Left ventricle myocardium superior (tissue), 1 donor: ENCODE results near the gene CWH43. TPM values are rescaled to one million over a fixed set of nuclear protein-coding genes. Genes with fewer than 3 reads are reported as not detected.
"Not testable (repeated sequence)": the region's sequence is repeated elsewhere in the genome, so short reads cannot be mapped to it uniquely, and the experiment has no call there.

Experiments
- ATAC-seq: fragments of 200-7000 bp; cut with Tn5 transposase; one replicate; pipeline ENCODE4 v1.9.1; 2020; ENCODE audit warnings: mild to moderate bottlenecking, moderate library complexity
- DNase-seq: peaks from one replicate; pipeline ENCODE4 v3.0.0-alpha.2; 2020
- intact Hi-C: fragments of 100-400 bp; cut with micrococcal nuclease; formaldehyde crosslinking; loops from one replicate; pipeline ENCODE4 v1.11.0; 2022
- total RNA-seq: library from RNA; stranded (reverse); fragmentation: NEBNext Ultra II Directional; extraction: Animal tissue kit (Norgen Biotek cat#: 25700); gene quantifications from one replicate; pipeline ENCODE4 v1.2.1, GENCODE V29; 2021
- donor health status: DM: no; HTN: yes; CAD: no; lungs with severe emphysema.

Gene CWH43
- total RNA-seq, 1 donor from 2014 or later, result not detected

DNA sequence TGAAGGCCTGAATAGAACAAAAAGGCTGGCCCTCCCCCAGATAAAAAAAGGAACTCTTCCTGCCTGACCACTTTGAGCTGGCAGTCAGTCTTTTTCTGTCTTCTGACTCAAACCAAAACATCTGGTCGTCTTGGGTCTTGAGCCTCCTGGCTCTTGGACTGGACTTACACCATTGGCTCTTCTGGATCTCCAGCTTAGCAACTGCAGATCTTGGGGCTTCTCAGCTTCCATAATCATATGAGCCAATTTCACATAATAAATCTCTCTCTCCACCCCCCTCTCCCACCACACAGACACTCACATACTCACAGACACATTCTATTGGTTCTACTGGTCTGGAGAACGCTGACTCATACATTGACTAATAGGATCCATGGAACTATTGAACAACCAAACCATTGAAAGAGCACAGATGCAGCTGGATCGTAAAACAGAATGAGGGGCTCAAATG lies 15.6 kb upstream of the CWH43 start:
- intact Hi-C loops, result no loop called here

DNA sequence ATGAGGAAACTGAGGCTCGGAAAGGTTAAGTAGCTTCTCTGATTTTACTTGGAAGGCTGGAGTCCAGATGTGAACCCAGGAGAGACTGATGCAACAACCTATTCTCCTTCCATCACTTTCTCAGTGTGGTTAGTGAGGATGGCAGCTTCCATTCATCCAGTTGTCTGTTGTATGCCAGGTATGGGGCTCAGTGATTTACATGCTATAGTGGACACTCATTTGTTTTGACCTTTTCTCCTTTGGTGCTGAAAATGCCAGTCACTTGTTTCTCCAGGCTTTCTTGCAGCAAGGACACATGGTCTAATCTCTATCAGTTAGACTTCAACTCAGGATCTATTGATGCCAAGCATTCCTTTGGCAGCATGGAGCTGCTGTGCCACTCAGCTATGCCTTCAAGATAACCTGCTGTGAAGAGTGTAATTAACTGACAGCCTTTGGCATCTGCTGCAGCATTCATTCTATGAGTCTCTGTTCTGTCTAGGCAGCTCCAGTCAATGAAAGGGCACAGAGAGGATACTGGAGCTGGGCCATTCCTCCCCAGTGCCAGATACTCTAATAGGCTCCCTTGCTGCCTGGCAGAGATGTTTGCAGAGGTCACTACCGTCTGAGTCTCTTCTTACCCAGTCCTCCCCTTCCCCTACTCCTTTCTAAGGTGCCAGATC lies 11.0 kb upstream of the CWH43 start:
- ATAC-seq (peak; percentile 97), DNase-seq (peak; percentile 34)
- intact Hi-C loops, result no loop called here

More for the DNA sequence above, 15.6 kb upstream of the CWH43 start:
- DNase-seq (no peak), ATAC-seq (no peak)

DNA sequence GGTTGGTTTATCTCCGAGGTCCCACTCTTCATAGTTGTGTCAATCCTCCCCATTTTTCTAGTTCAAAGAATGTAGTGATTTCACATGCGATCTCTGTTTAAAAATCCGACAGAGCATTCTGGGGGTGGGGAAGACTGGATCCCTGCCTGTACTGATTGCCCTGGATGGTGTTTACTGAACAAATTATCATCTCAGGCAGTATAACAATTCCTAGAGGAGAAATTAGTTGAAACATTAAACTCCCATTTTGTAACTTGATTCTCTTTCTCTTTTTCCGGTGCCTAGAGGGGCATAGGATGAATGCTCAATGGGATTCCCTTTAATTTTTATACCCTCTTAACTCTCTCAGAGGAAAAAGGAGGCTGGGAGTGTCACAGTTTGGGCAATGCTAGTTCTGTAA lies 10.0 kb upstream of the CWH43 start:
- intact Hi-C loops, result no loop called here
- DNase-seq (no peak), ATAC-seq (no peak)

DNA sequence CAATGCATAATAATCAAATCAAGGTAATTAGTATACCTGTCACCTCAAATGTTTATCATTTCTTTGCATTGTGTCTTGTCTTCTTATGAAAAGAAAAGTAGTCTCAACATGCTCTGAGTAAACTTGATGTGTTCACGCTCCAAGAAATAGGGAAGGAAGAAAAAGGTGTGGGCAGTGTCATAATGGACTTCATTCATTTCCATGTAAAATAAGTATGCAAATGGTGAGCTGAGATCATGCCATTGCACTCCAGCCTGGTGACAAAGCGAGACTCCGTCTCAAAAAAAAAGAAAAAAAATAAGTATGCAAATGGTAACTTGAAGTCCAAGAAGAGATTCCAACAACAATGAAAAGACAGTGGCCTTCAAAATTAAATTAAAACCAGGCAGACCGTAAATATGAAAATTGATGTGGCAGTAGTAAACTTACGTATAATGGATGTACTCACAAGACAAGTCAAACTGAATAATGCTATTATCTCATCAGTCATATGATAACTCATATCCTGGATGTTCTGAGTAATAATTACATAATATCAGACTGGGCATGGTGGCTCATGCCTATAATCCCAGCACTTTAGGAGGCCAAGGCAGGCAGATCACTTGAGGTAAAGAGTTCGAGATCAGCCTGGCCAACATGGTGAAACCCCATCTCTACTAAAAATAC lies 6.0 kb upstream of the CWH43 start:
- intact Hi-C loops, result no loop called here
- ATAC-seq, result no peak
- DNase-seq, result no peak

DNA sequence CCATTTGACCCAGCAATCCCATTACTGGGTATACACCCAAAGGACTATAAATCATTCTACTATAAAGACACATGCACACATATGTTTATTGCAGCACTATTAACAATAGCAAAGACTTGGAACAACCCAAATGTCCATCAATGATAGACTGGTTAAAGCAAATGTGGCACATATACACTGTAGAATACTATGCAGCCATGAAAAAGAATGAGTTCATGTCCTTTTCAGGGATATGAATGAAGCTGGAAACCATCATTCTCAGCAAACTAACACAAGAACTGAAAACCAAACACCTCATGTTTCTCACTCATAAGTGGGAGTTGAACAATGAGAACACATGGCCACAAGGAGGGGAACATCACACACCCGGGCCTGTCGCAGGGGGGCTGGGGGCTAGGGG lies 2.1 kb upstream of the CWH43 start:
- intact Hi-C loops, DNase-seq, ATAC-seq: not testable (repeated sequence)

DNA sequence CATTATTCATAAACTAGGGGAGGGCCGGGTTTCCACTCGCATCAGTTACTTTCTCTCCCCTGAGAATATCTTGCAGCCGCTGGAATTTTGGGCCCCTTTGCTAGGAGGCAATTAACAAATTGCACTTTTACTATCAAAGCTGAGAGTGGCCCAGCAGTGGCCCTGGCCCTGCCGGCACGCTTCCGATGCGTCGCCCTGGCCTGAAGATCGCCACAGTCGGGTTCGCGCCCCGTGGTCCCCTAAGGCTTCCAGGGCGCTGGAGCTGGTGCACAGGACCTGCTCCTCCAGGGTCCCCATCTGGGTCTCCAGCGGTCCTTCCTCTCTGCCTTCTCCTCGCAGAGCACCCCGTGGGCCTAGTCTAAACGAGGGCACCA lies 486 bp upstream of the CWH43 start:
- no peak for DNase-seq
- ATAC-seq, result no peak
- intact Hi-C loops, result no loop called here

DNA sequence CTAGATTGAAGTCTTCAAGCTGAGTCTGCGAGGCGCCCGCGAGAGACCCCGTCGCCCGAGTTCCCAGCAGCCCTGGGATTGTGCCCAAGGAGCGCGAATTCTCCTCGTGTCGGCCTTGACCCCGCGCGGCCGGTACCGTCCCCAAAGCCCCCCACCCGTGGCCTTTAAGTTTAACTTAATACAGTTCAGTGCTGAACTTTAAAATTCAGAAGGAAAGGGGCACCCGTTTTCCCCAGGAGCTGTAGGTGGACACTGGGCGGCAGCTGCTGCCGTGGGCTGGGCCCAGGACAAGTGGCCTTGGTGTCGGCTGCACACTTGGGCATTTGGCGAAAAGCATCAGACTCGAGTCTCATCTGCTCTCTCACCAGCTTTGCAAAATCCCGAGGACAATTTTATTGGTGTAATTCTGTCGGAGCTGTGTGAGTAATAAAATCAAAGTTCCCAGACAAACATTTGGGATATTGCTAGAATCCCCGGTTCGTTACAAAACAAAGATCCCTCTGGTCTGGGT lies 634 bp downstream of the CWH43 start:
- DNase-seq (no peak), ATAC-seq (no peak)
- intact Hi-C loops, result no loop called here

DNA sequence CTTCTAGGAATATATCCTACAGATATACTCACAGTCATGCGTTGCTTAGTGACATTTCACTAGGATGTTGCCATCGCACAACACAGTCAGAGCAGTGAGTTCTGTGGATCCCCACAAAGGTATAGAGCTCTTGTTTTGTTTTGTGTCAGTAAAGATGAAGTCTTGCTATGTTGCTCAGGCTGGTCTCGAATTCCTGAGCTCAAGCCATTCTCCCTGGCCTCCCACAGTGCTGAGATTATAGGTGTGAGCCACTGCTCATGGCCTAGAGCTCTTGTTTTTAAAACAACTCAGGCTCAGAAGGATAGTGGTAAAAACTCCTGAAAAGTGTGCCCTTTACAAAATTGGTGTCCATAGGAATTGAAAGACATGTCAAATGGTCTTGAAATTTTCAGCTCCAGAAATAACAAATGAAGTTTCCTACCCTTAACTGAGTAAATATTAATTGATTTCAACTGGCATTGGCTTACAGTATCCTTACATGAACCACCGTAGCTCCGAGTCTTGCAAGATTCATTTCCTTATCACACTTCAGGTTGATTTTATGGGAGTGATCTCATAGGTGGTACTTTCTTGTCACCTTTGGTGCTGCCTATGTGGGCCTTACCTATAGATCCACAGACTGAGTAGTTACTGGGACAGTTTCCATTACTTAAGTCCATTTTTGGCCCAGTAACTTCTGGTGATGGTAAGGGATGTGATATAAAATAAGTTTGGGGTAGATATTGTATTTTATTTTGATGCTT lies 3.6 kb downstream of the CWH43 start:
- ATAC-seq, result no peak
- DNase-seq, result no peak
- intact Hi-C loops, result no loop called here

DNA sequence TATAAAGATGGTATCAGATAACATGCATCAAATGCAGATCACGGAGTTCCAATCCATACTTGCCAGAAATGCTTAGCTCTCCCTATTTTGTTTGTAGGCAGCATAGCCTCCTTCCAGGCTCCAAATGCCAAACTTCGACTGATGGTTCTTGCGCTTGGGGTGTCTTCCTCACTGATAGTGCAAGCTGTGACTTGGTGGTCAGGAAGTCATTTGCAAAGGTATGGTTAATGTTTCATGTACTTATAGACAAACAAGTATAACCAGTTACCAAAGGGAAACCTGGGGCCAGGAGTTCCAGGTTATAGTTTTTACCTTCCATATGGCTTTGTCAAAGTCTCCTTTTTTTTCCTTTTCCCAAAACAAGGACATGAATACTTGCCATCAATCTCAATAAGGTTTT lies 5.3 kb downstream of the CWH43 start:
- intact Hi-C loops, result no loop called here
- ATAC-seq (no peak), DNase-seq (no peak)

DNA sequence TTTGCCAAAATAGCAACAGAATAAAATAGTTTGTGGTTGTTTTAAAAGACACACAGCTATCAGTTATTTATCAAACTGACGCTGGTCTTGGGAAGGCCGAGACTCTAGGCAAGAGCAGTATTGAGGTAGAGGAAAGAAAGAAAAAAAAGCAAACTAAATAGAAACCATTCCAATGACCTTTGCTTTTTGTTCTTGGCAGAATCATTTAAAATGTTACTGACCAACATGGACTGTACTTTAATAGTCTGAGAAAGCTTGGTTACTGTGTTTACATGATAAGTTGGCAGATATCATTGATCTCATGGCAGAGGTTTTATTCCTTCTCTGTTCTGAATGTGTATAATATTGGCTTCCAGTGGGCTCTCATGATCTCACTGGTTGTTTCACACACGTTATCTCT lies 11.9 kb downstream of the CWH43 start:
- ATAC-seq (no peak), DNase-seq (no peak)
- intact Hi-C loops, result no loop called here

DNA sequence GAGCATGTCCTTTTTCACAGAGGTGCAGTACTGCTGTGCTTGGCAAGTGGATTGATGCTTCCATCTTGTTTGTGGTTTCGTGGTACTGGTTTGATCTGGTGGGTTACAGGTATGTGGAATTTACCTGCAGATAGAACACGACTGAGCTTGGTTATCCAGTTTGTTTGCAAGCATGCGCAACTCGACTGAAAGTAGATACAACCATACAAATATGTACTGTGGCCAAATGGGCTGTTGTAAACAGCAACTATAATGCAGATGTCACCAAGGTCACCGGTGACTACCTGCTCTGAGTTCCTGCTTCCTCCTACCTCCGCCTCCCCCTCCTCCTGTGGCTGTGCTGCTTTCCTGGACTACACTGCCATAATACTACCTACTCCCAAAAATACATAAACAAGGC lies 12.4 kb downstream of the CWH43 start:
- intact Hi-C loops, result no loop called here
- no peak for ATAC-seq
- DNase-seq, result no peak

DNA sequence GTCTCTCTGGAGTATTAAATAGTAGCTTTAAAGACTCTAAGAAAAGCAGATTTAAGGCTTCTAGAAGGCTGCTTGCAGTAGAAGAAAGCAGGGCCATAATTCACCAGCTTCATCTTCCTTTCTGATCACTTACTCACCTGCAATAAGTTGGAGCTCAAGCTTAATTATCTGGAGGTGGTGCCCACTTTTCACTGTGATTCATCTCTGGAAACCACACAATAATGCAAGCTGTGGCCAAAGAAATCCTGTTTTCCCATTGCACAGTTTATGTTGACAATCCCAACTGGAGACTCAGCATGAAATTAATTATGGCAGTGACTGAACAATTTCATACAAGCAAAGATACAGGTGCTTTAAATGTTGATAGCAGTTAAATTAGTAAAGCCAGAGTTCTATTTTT lies 14.7 kb downstream of the CWH43 start:
- ATAC-seq, result no peak
- no peak for DNase-seq
- intact Hi-C loops, result no loop called here

DNA sequence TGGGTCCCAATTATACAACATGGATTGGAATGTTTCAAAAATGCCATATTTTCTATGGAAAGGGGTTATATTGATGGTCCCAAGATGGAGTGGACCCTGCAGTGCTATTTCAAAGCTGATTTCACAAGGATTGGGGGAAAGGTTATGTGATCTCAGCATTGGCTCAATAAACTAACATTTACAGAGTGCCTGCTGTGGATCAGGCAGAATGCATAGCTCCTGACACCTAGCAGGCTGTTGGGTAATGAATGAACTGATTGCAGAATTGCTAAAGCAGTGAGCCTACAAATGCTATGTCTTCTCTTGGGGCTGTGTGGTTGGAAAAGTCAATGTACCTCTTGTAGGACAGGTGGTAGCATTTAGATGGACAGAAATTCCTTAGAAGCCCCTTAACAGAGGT lies 16.9 kb downstream of the CWH43 start:
- ATAC-seq (no peak), DNase-seq (no peak)
- intact Hi-C loops, result no loop called here

DNA sequence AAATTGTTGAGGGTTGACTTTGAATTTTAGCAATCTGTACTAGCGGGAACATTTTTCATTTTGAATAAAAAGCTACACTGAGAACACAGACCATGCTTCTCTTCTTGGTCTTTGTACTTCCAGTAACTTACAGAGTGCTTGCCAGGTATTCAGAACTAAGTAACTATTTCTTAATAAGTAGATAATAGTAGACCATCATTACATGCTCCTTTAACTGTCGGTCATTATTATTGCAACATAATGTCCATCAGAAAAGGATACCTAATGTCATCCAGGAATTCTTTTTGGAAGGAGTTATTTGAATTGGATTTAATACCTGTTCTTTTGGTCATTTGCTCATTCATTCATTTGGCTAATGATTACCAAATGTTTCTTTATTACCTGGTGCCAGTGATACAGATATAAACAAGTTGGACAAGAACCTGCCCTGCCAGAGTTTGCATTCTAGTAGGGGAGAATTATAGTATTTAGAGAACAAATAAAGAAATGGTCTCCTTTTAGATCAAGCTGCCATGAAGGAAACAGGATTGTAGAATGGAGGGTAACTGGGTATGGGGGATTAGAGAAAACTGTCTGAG lies 32.7 kb downstream of the CWH43 start:
- ATAC-seq (no peak), DNase-seq (no peak)
- intact Hi-C loops, result no loop called here

DNA sequence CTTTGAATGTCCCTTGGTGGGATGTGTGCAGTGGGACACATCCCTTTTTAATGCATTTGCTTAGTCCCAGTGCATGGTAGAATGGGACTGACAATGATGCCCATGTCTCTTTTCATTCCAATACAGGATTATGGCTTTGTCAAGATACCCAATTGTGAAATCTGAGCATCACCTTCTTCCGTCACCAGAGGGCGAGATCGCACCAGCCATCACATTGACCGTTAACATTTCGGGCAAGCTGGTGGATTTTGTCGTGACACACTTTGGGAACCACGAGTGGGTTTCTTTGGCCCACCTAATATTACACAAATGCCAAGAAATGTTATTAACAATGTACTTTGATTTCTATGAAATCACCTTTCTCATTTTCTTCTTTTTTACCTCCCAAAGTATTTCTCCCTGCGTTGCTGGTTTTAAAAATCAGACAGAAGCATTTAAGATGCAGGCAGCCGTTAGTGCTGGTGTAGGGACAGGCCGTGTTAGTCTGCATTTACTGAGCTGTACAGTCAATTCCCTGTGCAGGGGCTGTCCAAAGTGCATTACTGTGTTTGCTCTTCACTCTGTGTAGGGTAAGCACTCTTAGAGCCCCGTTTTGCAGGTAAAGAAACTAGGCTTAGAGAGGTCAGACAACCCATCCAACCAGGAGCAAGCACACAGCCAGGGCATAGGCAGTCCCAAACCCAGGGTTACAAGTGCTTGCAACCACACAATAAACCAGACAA lies 46.5 kb downstream of the CWH43 start:
- intact Hi-C loops, result no loop called here
- DNase-seq (no peak), ATAC-seq (no peak)

DNA sequence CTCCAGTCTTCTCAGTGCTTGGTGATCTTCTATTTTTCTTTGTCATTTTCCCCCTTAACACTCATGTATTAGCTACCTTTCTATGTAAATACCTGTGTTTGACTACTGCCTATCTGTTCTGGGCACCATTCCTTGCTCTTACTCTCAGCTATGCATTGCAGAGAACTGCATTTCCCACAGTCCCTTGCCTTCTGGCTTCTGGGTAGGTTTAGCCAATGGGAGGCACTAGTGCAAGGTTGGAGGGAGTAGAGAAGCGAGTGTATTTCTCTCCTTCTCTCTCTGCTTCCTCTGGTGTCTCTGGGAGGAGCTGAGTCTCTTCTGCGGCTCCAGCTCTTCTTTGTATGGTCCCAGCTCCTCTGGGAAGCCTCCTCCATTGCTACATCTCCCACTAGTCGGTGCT lies 50.5 kb downstream of the CWH43 start:
- DNase-seq (no peak), ATAC-seq (no peak)
- intact Hi-C loops, result no loop called here

DNA sequence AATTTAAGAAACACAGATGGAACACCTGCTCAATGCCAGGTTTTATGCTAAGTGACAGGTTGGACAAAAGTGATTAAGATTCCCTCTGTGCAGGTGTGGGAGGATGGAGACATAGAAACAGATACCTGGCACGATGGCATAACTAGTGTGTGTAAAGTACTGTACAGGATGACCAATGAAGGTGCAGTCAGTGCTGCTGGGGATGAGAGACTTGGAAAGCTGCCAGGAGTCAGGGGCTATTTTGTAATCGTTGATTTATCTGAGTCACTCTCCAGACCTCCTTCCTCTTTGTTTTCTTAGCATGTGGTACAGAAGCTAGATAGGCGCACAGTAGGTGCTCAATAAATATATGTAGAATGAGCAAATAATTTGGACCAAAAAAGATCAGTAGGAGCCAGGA lies 58.2 kb downstream of the CWH43 start:
- no peak for DNase-seq
- intact Hi-C loops, result no loop called here
- no peak for ATAC-seq

DNA sequence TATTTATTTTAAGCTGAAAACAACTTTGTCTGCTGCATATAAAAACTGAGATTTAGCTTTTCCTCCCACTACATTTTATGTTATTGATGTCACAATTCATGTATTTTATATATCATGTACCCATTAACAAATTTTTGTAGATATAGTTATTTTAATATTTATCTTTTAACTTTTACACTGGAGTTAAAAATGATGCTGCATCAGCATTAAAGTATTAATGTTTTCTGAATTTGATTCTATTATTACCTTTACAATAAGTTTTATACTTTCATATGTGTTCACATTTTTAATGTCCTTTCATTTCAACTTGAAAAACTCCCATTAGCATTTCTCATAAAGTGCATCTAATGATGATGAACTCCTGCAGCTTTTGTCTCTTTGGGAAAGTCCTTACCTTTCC lies 72.2 kb downstream of the CWH43 start:
- ATAC-seq (no peak), DNase-seq (no peak)
- intact Hi-C loops, result no loop called here

DNA sequence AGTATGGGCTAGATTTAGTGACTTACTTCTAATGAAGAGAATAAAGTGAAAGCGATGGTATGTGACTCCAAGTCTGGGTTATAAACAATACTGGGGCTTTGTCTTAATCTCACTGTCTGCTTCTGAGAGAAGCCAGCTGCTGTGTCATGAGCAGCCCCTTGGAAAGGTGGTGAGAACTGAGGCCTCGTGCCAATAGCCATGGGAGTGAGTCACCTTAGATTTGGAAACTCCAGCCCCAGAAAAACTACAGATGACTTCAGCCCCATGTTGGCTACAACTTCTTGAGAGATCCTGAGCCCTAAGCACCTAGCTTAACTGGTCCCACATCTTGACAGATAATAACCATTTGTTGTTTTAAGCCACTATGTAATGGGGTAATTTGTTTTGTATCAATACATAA lies 77.6 kb downstream of the CWH43 start:
- intact Hi-C loops, result no loop called here
- no peak for ATAC-seq
- DNase-seq, result no peak
